Mesothelial cell of epicardium (in vitro differentiated cells): ENCODE results near the gene PLXND1. TPM values are rescaled to one million over a fixed set of nuclear protein-coding genes. Genes with fewer than 3 reads are reported as not detected.

Experiments used
- DNase-seq, 2 experiments: peaks; one replicate each; pipeline ENCODE4 v3.0.0; 2021; ENCODE audit warnings: low spot score in 2 of 2; ENCODE audit not compliant: unreplicated experiment in 2 of 2
- H3K27ac Mint-ChIP-seq: 2 replicates; pipeline ENCODE4 v1.8.0; 2021; ENCODE audit warnings: mixed read lengths
- H3K27me3 Mint-ChIP-seq: 2 replicates; pipeline ENCODE4 v1.8.0; 2021; ENCODE audit warnings: low read depth, mixed read lengths
- H3K36me3 Mint-ChIP-seq: 2 replicates; pipeline ENCODE4 v1.8.0; 2021; ENCODE audit warnings: mixed read lengths
- H3K4me1 Mint-ChIP-seq: 2 replicates; pipeline ENCODE4 v1.8.0; 2021; ENCODE audit warnings: mixed read lengths
- H3K4me3 Mint-ChIP-seq: 2 replicates; pipeline ENCODE4 v1.8.0; 2021; ENCODE audit warnings: mild to moderate bottlenecking, moderate library complexity, mixed read lengths
- H3K9me3 Mint-ChIP-seq: 2 replicates; pipeline ENCODE4 v1.8.0; 2021; ENCODE audit warnings: mixed read lengths
- CTCF ChIP-seq: fragments of 200-600 bp; sonication (generic); IDR thresholded peaks from one replicate; pipeline ENCODE4 v1.5.0; 2021; ENCODE audit warnings: antibody characterized with exemption; ENCODE audit not compliant: unreplicated experiment
- total RNA-seq: library from RNA; stranded (reverse); gene quantifications from 3 replicates; pipeline ENCODE4 v1.2.1, GENCODE V29; 2021

PLXND1 gene
- total RNA-seq, 1 donor from 2014 or later: 60.6 TPM

DNA sequence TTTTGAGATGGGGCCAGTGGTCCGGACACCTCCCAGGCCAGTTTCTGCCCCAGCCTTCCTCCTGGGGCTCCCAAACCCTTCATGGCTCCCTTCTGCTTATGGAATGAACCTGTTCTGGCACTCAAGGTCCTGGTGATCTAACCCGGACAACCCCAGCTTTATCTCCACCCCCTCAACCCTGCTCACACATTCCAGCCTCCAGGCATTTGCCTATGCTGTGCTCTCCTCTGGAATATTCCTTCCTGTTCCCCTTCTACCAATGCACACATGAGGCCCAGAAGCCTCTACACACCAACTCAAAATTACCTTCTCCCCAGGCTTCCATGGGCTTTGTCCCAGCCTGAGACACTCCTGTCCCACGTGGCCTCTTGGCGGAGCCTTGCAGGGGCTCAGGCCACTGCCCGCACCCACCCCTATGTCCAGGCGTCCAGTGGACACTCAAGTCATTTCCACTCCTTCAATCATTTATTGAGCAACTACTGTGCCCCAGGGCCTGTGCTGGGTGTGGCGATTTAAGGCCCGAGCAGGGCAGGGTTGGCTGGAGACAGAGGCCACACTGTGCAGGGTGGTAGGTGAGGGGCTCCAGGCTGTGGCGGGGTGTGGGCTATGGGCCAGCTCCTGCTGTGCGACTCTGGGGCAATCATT, 18.8 kb downstream of the PLXND1 start:
- no peak for DNase-seq
- Mint-ChIP-seq H3K27me3 (no peaks in the 10 kb centered on the region), H3K27ac (no peak overlapping the region), H3K36me3 (no peaks in the 10 kb centered on the region), H3K4me1 (peaks cover 21% of the 10 kb centered on the region), H3K4me3 (no peak overlapping the region), H3K9me3 (no peaks in the 10 kb centered on the region)
- no peak for TF ChIP-seq CTCF

DNA sequence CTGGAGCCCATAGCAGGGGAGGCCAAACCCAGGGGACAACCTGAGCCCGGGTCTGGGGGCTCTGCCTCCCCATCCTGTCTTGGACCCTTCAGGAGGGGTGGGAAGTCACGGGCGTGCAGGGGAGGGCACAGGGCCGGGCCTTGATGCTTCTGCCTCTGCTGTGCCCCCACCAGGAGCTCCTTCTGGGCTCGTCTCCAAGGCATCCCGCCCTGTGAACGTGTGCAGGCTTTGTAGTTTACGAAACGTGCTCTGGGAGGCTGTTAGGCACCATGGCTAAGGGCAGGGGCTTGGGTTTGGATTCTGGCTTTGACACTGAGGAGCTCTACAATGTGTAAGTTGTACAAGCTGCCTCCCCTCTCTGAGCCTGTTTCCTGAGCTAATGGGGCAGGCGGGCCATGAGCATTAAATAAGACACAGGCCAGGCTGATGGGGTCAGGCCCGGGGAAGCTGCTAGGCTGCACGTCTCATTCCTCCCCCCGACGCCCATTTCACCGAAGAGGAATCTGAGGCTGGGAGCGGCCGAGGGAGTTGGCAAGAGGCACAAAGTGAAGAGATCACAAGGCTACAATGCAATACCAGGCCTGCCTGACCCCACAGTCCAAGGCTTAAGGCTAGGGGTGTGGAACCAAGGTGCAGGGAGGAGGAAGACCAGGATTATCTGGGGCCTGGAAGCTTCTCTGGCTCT, 19.6 kb downstream of the PLXND1 start:
- DNase-seq: no peak
- Mint-ChIP-seq H3K4me3 (no peak overlapping the region), H3K27me3 (no peaks in the 10 kb centered on the region), H3K4me1 (peaks cover 16% of the 10 kb centered on the region), H3K27ac (no peak overlapping the region), H3K36me3 (no peaks in the 10 kb centered on the region), H3K9me3 (no peaks in the 10 kb centered on the region)
- TF ChIP-seq CTCF: no peak

DNA sequence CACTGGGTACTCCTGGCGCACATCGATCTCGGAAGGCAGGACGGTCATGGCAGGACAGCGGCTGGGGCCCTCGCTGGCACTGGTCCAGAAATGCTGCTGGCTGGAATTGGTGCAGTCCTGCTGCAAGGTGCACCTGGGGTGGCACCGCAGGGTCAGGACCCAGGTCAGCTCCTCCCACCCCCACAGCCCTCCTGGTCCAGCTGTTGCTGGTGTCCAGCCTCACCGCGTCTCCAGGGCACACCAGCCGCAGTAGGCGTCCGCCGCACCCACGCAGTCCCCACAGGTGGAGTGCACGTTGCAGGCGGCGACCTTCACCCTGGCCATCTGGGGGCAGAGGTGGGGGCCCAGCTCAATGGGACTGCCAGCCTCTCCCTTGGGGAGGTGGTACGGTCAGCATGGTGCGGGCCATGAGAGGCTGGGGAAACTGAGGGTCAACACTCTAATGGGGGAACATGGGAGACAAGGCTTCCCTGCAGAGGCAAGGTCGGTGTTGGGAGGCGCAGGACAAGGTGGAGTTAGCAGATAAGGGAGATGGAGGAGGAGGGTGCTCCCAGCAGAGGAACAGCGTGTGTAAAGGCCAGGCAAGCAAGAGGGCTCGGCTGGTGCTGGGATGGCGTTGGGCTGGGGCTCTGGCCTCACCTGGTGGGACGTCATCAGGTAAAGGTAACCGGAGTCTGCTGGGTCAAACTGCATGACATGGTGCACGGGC, 20.4 kb downstream of the PLXND1 start:
- Mint-ChIP-seq H3K27ac (no peak overlapping the region), H3K4me1 (peaks cover 9% of the 10 kb centered on the region), H3K9me3 (no peaks in the 10 kb centered on the region), H3K27me3 (no peaks in the 10 kb centered on the region), H3K36me3 (no peaks in the 10 kb centered on the region), H3K4me3 (no peak overlapping the region)
- no peak for DNase-seq
- no peak for TF ChIP-seq CTCF

DNA sequence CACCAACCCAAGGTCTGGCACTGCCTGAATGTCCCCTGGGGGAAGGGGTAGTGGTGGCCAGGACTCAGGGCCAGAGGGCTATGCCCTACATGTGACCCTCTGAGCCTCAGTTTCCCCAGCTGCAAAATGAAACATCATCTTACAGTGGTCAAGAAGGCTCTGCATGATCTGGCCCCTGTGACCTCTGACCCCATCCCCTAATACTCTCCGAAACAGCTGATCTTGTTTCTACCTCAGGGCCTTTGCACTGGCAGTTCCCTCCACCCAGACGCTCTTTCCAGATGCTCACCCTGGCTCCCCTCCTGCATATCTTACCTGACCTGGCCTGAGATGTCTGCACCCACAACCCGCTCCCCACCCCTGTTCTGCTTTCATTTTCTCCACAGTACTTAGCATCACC, 21.8 kb downstream of the PLXND1 start:
- Mint-ChIP-seq H3K4me3 (no peak overlapping the region), H3K27me3 (no peaks in the 10 kb centered on the region), H3K36me3 (no peaks in the 10 kb centered on the region), H3K9me3 (no peaks in the 10 kb centered on the region), H3K4me1 (peaks cover 3% of the 10 kb centered on the region), H3K27ac (no peak overlapping the region)
- DNase-seq: no peak
- TF ChIP-seq CTCF: no peak

DNA sequence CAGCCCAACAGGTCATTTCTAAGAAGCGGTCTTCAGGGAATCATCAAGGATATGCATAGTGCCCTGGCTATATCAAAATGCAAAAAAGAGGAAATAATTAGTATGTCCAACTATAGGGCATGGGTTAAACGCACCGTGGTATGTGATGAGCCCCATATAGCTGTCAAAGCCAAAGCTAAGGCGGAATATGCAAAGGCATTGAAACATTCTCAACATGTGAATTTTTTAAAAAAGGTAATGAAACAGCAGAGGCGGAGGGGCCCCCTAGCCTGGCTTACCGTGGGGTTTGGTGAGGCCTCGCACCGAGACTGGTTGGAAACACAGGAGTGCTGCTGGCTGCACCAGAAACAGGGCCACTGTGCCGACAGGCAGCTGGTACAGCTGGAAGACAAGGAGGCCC, 23.2 kb downstream of the PLXND1 start:
- H3K4me1 Mint-ChIP-seq: peaks cover 3% of the 10 kb centered on the region
- H3K4me3 Mint-ChIP-seq: no peak overlapping the region

More for the DNA sequence above, 23.2 kb downstream of the PLXND1 start:
- H3K27me3 Mint-ChIP-seq: no peaks in the 10 kb centered on the region
- no peak for DNase-seq
- H3K36me3 Mint-ChIP-seq: no peaks in the 10 kb centered on the region
- TF ChIP-seq CTCF: no peak
- H3K9me3 Mint-ChIP-seq: no peaks in the 10 kb centered on the region
- H3K27ac Mint-ChIP-seq: no peak overlapping the region
